Left lobe of liver (tissue), 2 donors: ENCODE data around the gene ZBTB9. TPM values are rescaled to one million over a fixed set of nuclear protein-coding genes. Genes with fewer than 3 reads are reported as not detected.

Experiments
- ATAC-seq: fragments of 200-7000 bp; cut with Tn5 transposase; one replicate; pipeline ENCODE4 v1.9.1; 2020; ENCODE audit warnings: mild to moderate bottlenecking, moderate library complexity
- DNase-seq: peaks from one replicate; pipeline ENCODE4 v3.0.0-alpha.2; 2020; ENCODE audit warnings: low spot score
- total RNA-seq: library from RNA; stranded (reverse); gene quantifications from one replicate; pipeline ENCODE4 v1.2.1, GENCODE V29; 2021
- donor health status: DM: no; HTN: no; CAD: no; lungs with moderate emphysema.
- donor health status: DM: no; HTN: yes; CAD: no.

The ZBTB9 gene
- total RNA-seq, 1 donor from 2014 or later: 2.9 TPM

DNA sequence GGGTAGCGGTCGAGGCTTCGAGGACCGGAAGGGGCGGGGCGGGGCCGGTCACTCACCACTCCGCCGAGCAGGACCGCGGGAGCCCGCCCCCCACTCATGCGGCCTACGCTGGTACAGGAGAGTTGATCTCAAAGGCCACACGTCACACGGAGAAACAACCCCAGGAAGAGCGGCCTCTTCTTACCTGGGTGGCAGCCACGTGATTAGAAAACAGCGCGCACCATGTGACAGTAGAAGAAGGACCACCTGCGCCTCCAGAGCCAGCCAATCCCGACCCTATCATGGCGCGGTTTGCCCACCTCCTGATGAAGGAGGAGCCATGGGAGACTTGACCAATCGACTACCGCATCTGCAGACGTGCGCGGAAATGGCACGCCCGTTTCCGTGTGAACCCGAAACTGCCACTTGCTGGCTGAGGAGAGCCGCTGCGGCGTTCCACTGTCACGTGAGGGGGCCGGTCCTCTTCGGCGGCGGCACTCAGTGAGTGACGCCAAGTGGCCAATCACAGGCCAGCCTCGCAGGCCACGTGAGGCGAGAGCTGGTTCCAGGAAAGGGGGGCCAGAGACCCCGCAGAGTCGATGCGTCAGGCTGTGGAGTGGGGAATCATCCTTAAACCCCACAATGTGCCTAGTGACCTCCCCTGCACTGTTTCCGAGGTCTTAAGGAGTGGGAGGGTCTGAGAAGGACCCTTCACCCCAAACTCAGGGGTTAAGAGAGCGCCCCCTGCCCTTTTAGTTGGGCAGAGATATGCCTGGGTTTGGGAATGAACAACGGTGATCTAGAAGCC, 36.3 kb upstream of the ZBTB9 start, which contains the start of gene CUTA:
Gene CUTA, minus strand, starts transcription at position 205 of the 787 bp plus-strand sequence. Its CDS starts 107 bp downstream, at position 98.
- ATAC-seq: peak; percentile 94

DNA sequence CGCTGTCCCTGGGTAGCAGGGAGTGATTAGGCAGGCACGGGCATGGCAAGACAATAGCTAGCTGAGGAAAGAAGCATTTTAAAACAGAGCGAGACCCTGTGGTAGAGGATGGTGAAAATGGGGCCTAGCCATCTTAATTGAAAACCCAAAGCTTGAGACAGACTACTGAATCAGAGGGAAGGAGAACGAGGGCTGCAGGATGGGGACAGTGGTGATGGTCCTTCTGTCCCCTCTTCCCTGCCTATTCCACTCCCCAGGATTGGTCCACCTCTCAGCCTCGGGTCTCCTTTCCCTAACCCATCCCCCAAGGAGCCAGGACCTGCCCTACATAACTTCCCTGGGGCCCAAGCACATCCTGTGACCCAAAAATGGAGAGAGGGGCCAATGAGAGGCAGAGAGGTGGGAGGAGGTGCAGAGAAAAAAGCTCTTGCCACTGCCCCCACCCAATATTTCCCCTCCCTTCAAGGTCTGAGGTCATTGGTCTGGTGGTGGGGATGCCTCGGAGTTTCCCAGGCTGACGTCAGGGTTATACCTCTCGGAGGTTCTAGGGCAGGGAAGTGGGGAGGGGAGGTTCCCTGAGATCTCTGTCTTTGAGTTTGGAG, 35.6 kb upstream of the ZBTB9 start:
- no peak for ATAC-seq
- DNase-seq: no peak

More for the DNA sequence above, 36.3 kb upstream of the ZBTB9 start, which contains the start of gene CUTA:
- DNase-seq: peak; percentile 99

DNA sequence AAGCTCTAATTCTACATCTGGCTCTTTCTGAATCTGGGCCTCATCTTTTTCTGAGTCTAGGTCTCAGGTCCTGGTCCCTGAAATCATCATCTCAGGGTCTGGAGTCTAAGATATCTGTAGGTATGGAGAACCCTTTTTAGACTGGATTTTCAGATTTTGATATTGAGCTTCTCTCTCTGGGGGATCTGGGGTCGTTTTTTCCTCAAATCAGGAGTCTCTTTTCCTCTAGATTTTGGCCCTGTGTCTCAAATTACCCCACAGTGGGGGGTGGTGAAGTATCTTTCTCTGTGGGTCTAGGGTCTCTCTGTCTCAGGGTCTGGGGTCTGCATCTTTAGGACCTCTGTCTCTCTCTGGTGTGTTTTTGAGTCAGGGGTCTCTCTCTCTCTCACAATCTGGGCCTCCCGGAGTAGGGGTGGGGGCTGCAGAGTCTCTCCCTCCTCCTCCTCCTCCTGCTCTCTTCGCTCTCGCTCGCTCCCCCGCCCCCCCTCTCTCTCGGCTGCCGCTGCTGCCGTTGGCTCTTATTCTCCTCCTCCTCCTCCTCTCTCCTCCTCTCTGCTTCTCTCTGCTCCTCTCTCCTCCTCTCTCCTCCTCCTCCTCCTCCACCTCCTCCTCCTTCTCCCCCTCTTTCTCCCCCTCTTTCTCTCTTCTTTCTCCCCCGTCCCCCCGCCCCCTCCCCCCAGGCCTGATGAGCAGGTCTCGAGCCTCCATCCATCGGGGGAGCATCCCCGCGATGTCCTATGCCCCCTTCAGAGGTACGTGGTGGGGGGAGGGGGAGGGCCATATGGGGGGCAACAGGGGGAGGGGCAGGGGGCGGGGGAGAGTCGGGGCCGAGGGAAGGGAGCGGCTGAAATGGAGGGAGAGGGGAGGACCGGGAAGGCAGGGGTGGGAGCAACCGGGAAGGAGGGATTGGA, 34.5 kb upstream of the ZBTB9 start, which contains the start of gene SYNGAP1:
Gene SYNGAP1, plus strand, starts transcription at position 486 of the 911 bp plus-strand sequence. Its CDS starts 200 bp downstream, at position 686.
- no peak for DNase-seq

DNA sequence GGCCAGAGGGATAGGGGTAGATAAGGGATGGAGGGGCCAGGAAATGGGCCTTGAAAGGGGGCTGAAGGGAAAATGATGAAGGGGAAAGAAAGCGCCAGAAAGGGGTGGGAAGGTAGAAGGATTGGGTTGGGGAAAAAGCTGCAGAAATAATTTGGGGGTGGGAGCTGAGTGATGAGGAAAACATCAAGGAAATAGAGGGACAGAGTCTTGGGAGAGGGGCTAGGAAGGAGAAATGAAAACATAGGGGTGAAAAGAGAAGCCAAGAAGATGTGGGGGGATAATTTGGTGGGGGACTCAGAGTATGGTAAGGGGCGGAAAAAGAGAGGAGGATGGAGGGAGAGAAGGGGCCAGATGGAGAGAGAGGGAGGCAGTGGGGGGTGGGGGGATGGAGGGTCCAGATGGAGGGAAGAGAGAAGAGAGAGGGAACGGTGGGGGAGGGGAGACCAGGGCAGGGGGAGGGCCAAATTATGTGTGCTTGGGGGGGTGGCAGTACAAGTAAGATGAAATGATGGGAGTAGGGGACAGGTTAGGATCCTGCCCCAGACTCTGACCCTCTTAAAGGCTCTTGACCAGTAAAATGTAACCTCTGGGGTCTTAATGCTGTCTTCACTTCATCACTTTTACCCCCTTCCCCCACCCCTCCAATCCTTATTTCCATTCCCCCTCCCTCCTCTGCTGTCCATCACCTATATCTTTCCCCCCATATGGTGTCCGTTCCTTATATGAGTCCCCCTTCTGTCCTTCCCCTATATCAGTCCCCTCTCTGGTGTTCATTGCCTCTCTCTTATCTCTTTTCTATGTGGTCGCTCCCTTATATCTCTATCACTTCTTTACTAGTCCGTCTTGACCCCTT, 33.7 kb upstream of the ZBTB9 start:
- no peak for DNase-seq

More for the DNA sequence above, 34.5 kb upstream of the ZBTB9 start, which contains the start of gene SYNGAP1:
- no peak for ATAC-seq

DNA sequence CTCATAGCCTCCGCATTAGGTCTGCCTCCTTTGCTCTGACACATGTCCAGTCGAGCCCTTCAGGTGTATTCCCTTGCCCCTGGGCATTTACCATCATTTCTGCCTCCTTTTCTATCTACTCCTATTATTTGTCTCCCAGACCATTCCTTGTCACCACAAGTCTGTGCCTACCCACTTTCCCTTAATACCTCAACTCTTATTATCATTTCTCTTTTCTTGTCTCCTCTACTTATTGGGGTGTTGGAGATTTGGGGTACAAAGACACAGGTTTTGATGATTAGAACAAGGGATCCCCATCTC, 33.1 kb upstream of the ZBTB9 start:
- ATAC-seq (no peak), DNase-seq (no peak)

More for the DNA sequence above, 33.7 kb upstream of the ZBTB9 start:
- ATAC-seq: no peak

DNA sequence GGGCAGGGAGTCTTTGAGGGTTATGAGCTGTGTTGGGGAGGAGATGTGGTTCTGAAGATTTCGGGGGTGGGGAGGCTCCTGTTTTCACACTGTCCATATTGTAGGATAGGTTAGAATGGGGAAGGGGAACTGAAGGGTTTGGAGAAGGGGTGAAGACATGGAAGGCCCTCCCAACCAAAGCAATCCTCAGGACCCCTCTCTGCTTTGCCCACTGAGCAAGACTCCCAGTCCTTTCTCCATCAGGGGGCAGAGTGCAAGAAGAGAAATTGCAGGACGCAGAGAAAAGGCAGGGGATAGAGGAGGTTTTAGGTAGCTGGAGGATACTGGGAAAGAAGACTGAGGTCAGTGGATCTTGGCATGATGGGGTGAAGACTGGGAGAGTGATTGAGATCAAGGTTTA, 30.6 kb upstream of the ZBTB9 start:
- DNase-seq: no peak
- no peak for ATAC-seq

DNA sequence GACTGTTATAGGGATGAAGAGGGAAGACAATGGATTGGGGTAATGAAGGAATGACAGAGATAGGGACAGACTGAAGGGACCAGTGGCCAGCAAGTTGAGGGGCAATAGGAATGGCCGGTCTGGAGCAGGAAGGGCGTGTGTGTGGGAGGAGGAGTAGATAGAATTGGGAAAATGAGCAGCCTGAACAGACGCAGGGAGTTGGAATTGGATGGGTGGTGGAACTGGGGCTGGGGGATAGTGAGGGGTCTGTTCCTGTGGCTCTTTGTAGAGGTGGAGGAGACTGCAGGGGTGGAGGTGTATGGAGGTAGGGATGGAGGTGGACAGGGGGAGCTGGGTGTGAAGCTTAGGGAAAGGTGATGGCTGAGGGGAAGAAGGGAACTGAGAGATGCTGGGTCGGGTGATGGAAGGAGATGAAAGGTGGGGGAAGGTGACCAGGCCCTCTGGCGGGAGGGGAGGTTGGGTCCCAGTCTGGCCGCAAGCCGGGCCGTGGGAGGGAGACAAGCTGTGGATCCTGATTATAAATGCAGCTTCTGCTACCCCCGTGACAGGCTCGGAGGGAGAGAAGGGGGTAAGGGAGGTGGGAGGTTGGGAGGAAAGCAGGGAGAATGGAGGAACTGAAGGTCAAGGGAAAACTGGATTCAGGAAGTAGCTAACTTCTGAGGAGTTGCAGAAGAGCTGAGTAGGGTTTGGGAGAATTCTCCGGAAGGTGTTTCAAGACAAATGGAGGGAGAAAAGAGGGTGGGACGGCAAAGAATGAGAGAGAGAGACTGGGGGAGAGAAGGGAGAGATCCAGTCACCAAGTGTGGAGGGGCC, 29.3 kb upstream of the ZBTB9 start:
- DNase-seq: no peak
- ATAC-seq: no peak

DNA sequence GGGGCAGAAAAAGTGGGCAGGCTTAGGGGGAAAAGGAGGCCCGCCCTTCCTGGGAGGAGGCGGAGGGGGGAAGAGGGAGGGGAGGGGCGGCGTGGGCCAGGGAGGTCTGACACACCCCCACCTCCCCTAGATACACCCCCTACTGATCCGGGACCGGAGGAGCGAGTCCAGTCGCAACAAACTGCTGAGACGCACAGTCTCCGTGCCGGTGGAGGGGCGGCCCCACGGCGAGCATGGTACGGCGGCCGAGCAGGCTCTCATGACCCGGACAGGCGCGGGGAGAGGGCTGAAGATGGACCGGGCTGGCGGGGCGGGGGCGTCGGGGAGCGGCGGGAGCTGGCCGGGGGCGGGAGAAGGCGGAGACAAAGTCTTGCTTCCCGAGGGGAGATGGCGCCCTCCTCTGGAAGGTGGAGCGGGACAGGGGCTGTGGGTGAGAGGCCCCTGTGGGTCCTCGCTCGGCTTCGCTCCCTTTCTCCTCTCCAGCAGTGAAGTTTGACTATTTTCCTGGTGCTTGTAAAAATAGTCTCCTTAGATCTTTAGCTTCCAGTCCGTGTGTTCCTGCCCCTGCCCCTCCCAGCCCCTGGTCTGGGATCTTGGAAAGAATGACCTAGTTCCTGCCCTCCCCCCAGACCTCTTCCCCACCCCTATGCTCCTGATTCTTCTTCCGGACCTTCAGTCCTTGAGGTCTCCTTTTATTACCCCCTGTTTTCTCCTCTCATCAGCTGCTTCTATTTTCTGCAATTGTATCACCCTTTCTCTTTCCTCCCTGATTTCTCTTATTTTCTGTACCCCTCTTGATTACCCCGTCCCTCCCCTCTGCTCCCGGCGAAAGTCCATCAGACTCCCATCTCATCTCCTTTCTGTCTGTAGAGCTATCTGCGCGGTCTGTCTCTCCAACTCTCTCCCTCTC, 28.5 kb upstream of the ZBTB9 start:
- ATAC-seq (peak; percentile 77), DNase-seq (peak; percentile 79)

DNA sequence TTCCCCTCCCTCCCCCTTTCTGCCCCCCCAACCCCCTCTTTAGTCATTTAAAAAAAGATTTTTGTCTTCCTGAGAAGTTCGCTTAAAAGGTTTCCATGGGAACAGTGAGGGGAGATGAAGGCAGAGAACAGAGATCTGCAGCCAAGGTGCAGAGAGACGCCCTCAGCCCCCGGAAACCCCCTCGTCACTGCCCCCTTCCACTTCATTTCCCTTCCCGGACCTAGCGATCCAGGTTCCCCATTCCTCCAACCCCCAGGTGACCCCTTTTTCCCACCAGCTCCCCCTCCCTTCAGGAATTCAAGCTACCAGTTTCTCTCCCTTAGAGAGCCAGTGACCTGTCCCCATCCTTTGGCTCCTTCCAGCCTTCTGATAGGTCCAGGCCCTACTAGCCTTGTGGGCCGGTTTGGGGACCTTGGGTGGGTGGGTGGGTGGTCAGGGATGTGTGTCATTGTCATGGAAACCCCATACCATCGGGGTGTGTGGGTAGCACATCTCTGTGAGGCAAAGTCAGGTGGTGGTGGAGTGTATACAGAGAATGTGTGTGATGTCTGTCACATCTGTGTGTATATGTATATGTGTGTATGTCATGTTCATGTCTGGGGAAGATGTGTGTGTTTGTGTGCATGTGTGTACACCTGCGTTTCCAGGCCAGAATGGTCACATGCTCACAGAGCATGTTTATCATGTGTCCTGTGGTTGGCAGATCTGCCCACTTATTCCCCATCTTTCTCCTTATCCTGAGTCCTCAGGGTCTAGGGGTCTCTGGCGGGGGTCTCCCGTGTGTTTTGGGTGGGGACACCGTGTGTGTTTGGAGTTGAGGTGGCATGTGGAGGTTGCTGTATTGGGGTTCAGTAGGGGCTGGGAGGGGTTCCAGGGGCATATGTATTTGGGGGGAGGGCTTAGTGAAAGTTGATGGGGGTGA, 27.5 kb upstream of the ZBTB9 start:
- ATAC-seq (no peak), DNase-seq (no peak)

DNA sequence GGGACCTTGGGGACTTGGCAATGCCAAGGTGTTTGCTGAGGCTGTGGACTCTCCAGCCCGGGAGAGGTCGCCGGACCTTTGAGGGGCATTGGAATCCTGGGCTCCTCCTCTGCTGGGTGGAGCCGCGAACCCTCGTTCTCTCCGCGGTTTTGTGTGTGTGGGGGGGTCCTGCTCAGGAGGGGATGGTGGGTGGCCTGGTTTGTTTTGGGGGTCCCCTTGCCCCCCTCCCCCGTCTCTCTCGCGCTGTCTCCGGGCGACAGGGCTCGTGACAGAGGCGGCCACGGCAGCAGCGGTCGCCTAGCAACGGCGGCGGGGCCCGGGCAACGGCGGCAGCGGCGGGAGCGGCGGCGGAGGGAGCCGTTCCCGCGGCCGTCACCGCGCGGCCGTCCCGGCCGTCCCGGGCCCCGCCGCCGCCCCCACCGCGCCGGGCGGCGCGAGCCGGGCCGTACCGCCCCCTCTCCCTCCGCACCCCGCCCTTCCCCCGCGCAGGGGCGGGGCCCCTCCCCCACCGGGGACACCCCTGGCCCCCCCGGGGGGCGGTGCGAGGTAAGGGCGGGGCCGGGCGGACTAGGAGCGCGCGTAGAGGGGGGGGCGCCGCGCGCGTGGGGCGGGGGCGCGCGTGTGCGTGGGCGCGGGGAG, 26.7 kb upstream of the ZBTB9 start:
- ATAC-seq: peak; percentile 19
- no peak for DNase-seq

DNA sequence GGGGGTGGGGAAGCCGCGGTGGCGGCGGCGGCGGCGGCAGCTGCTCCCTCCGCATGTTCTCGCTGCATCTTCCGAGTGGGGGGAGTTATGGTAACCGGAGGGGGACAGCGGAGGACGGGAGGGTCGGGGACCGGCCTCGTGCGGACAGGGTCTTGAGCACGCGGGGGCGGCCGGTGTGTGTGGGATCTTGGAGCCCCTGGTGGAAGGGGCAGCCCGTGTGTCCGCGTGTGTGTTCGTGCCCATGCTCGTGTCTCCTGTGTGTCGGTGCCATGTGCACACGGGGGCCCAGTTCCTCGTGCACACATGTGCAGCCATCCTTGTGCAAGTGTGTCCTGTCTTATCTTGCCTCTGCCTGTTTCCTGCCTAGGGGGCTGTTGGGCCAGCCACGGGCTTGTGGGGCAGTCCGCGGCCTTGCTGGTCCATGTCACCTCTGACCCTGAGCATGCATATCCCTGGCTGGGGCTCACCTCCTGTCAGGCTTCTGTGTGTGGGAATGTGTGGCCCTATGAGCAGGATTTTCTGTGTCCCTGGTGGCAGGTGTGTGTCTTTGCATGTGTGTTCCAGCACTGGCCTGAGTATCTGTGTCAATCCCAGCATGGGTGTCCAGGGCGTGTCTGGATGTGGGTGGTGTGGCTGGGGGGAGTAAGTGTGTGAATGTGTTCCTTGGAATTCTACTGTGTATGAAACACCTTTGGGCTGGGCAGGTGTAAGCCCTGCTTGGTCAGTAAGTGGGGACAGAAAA, 26.0 kb upstream of the ZBTB9 start:
- DNase-seq (no peak), ATAC-seq (peak; percentile 5)

DNA sequence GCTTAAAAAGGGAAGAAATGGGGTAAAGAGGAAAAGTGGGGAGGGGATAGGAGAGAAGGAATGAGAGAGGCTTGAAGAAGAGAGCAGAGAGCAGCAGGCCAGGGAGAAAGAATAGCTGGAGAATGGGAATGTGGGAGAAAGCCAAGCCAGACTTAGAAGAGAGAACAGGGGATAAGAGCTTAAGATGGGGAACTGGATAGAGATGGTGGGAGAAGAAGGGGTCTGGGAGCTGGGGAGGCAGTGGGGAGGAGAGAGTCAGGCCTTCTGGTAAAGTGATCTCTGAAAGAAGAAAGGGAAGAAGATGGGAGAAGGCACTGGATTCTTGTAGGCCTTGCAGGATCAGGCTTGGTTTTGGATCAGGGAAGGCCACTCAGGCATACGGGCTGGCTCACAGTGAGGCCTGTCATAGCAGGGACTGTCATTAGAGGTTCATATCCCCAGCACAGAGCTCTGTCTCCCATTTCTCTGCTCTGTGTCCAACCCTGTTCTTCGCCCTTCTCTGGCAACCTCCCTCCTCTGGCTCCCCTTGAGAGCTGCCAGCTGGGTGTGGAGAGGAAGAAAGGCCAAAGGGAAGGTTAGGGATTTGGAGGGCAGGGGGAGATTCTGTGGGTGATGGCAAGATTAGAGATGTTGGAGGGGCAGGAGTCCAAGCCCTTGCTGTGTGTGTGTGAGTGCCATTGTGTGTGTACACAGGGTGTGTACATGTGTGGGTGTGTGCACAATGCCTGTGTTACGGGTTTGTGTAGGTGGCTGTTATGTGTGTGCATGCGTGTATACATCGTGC, 25.2 kb upstream of the ZBTB9 start:
- DNase-seq (no peak), ATAC-seq (no peak)

DNA sequence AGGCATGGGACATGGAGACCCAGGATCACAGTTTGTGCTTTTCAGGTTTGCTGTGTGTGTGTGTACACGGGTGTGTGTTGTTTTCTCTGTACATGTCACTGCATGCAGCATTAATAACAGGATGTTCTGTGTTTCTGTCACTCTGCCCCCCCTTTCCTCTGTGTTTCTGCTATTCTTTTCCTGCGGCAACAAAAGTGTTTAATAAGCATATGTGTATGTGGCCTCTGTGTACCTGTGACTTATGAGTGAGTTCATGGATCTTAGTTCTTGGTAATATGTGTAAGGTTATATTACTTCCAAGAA, 24.7 kb upstream of the ZBTB9 start:
- ATAC-seq (no peak), DNase-seq (no peak)

DNA sequence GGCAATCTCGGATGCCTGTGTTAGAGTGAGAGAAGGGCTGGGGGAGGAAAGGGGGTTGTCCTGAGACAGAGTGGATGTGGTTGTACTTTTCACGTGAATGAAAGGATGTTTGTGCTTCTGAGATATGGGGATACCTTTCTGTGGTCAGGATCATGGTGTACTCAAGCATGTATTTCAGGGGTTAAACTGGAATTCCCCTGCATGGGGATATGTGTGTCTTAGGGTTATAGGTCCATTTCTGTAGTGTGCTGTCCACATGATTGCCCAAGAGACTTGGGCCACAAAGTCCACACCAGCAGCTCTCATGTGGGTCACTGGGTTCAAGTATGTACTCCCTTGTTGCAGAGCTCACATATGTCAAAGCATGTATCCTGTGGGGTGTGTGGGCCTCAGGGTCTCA, 24.0 kb upstream of the ZBTB9 start:
- DNase-seq (no peak), ATAC-seq (peak; percentile 17)
